GM12873 (cell line): Measurements from ENCODE around the gene NCK1.

Experiments used
- CTCF ChIP-seq: IDR thresholded peaks from 2 replicates; pipeline ENCODE4 v1.5.1; 2012; ENCODE audit warnings: low read depth, mild to moderate bottlenecking, moderate library complexity, low read length, control low read depth; ENCODE audit not compliant: insufficient read depth; ENCODE audit errors: missing control alignments

The NCK1 gene

GRCh38 chr3:136982520-136983138 lies 120.6 kb downstream of the NCK1 start:
- no peak for TF ChIP-seq CTCF

- no peak for TF ChIP-seq CTCF
Measured at GRCh38 chr3:136984837-136985236, 122.8 kb downstream of the NCK1 start.

- TF ChIP-seq CTCF, result no peak
Measured at GRCh38 chr3:136988651-136989050, 126.6 kb downstream of the NCK1 start.

GRCh38 chr3:136989781-136990524 lies 127.9 kb downstream of the NCK1 start:
- no peak for TF ChIP-seq CTCF

GRCh38 chr3:136990826-136991225 lies 128.8 kb downstream of the NCK1 start:
- no peak for TF ChIP-seq CTCF

- no peak for TF ChIP-seq CTCF
Measured at GRCh38 chr3:136992115-136992514, 130.1 kb downstream of the NCK1 start.

- TF ChIP-seq CTCF, result no peak
Measured at GRCh38 chr3:136994772-136995516, 132.9 kb downstream of the NCK1 start.
